Testis (tissue), 3 donors: ENCODE results near the gene DAB1. TPM values are rescaled to one million over a fixed set of nuclear protein-coding genes. Genes with fewer than 3 reads are reported as not detected.

ENCODE experiments used
- DNase-seq: peaks from one replicate; pipeline ENCODE4 v3.0.0-alpha.2; 2019
- H3K27ac ChIP-seq, 2 donors: fragments of 200-600 bp; sonication (generic); one replicate each; pipeline ENCODE4 v1.5.1; 2019
- H3K27me3 ChIP-seq: fragments of 200-600 bp; sonication (generic); one replicate; pipeline ENCODE4 v1.5.1; 2019
- H3K36me3 ChIP-seq: fragments of 200-600 bp; sonication (generic); one replicate; pipeline ENCODE4 v1.5.1; 2017; ENCODE audit warnings: low read depth; ENCODE audit errors: missing control alignments
- H3K4me1 ChIP-seq: fragments of 200-600 bp; sonication (generic); one replicate; pipeline ENCODE4 v1.5.1; 2019
- H3K4me3 ChIP-seq, 2 donors: fragments of 200-600 bp; sonication (generic); one replicate each; pipeline ENCODE4 v1.5.1; 2017 to 2019
- H3K9me3 ChIP-seq: fragments of 200-600 bp; sonication (generic); one replicate; pipeline ENCODE4 v1.5.1; 2017
- CTCF ChIP-seq, 3 experiments: fragments of 450-650 bp in 2 of 3; fragments of 200-600 bp in 1 of 3; sonication (generic) in 1 of 3; IDR thresholded peaks; one replicate each; pipeline ENCODE4 v1.5.1; 2016 to 2019; ENCODE audit warnings: antibody characterized with exemption in 3 of 3, mild to moderate bottlenecking in 2 of 3, moderate library complexity in 1 of 3
- POLR2A ChIP-seq: fragments of 450-650 bp; IDR thresholded peaks from one replicate; pipeline ENCODE4 v1.6.1; 2017; ENCODE audit warnings: antibody characterized with exemption, mild to moderate bottlenecking, moderate library complexity
- WGBS, 2 donors: methylation state at CpG; one replicate each; pipeline ENCODE4 v1.1.5; 2018; 5-methylcytosine and 5-hydroxymethylcytosine counted together
- intact Hi-C: fragments of 100-400 bp; cut with DNase I; formaldehyde crosslinking; loops from one replicate; pipeline ENCODE4 v1.15.1; 2023; ENCODE audit warnings: low total_unique reads
- polyA plus RNA-seq: library from polyadenylated mRNA; stranded (reverse); fragments of 350-450 nt; fragmentation: Illumina TruSeq; extraction: RNeasy Lipid Tissue Mini Kit (QIAGEN cat#74804); gene quantifications from one replicate; pipeline ENCODE4 v1.2.3, GENCODE V29; 2014; ENCODE audit warnings: low read depth, low replicate concordance; ENCODE audit not compliant: insufficient read depth
- total RNA-seq, 2 donors: library from RNA; depleted of rRNA; stranded (reverse); fragments of >200 nt; gene quantifications; one replicate each; pipeline ENCODE4 v1.2.3, GENCODE V29; 2016

Gene DAB1
- total and polyA plus RNA-seq, 3 donors from 2014 or later = 0.79 to 1.7 (median 1.2) TPM

DNA sequence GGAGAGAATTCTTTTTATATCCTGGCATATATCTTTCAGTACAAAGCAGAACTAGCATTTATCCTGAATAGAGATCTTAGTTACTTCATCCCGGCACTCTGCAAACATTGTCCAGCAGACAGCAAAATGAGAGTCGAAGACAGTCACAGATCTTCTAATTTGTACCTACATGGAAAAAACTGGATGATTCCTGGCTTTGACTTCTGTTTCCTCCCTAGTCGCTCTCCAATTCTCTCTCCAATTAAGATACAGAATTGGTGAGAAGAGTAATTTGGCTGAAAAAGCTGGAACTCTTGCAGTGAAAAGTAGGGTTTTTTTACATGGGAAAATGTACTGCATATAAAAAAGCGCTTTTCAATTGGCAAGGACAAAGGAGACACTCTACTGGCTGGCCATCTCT lies 307.0 kb downstream of the DAB1 start:
- Histone ChIP-seq H3K36me3 (no peaks in the 10 kb centered on the region), H3K27ac (no peak overlapping the region), H3K4me3 (no peak overlapping the region), H3K27me3 (no peaks in the 10 kb centered on the region), H3K9me3 (no peaks in the 10 kb centered on the region), H3K4me1 (no peaks in the 10 kb centered on the region)
- intact Hi-C loops = no loop called here
- DNase-seq = no peak
- 58% methylated on average over 4 of the region's 4 CpGs for WGBS, 2 donors
- TF ChIP-seq CTCF (IDR thresholded peaks at IDR 0.05) (no peak), POLR2A (no peak)

GRCh38 chr1:57115030-57115614 lies 308.7 kb downstream of the DAB1 start:
- intact Hi-C loops = no loop called here
- no peaks in the 10 kb centered on the region for H3K27me3 ChIP-seq
- TF ChIP-seq POLR2A = no peak
- no peak for TF ChIP-seq CTCF (IDR thresholded peaks at IDR 0.05)
- WGBS, 2 donors = 98 to 99% methylated on average over 4 of the region's 4 CpGs
- no peaks in the 10 kb centered on the region for H3K36me3 ChIP-seq
- DNase-seq = no peak
- no peaks in the 10 kb centered on the region for H3K4me1 ChIP-seq
- no peaks in the 10 kb centered on the region for H3K9me3 ChIP-seq
- H3K27ac ChIP-seq = no peak overlapping the region
- H3K4me3 ChIP-seq = no peak overlapping the region

- TF ChIP-seq CTCF (IDR thresholded peaks at IDR 0.05) = no peak
- TF ChIP-seq POLR2A = no peak
- H3K36me3 ChIP-seq = no peaks in the 10 kb centered on the region
- intact Hi-C loops = no loop called here
- no peak overlapping the region for H3K4me3 ChIP-seq
- no peaks in the 10 kb centered on the region for H3K27me3 ChIP-seq
- peaks cover 8% of the 10 kb centered on the region for H3K4me1 ChIP-seq
- no peak for DNase-seq
- H3K9me3 ChIP-seq = no peaks in the 10 kb centered on the region
- WGBS, 2 donors = 91 to 98% methylated on average over 2 of the region's 2 CpGs
- H3K27ac ChIP-seq = no peak overlapping the region
These were observed 311.7 kb downstream of the DAB1 start for GRCh38 chr1:57112148-57112547.

GRCh38 chr1:57111175-57111574 lies 312.7 kb downstream of the DAB1 start:
- H3K4me1 ChIP-seq = peaks cover 8% of the 10 kb centered on the region
- H3K9me3 ChIP-seq = no peaks in the 10 kb centered on the region
- intact Hi-C loops = no loop called here
- no peaks in the 10 kb centered on the region for H3K36me3 ChIP-seq
- TF ChIP-seq POLR2A (no peak), CTCF (IDR thresholded peaks at IDR 0.05) (no peak)
- no peaks in the 10 kb centered on the region for H3K27me3 ChIP-seq
- WGBS, 2 donors = 73 to 80% methylated on average over 2 of the region's 2 CpGs
- no peak overlapping the region for H3K4me3 ChIP-seq
- no peak overlapping the region for H3K27ac ChIP-seq
- DNase-seq = no peak

- intact Hi-C loops = no loop called here
- H3K4me3 ChIP-seq = no peak overlapping the region
- H3K36me3 ChIP-seq = no peaks in the 10 kb centered on the region
- WGBS, 2 donors = 76 to 78% methylated on average over 3 of the region's 3 CpGs
- H3K9me3 ChIP-seq = no peaks in the 10 kb centered on the region
- TF ChIP-seq CTCF (IDR thresholded peaks at IDR 0.05) (no peak), POLR2A (no peak)
- H3K27ac ChIP-seq = no peak overlapping the region
- no peaks in the 10 kb centered on the region for H3K27me3 ChIP-seq
- DNase-seq = no peak
- peaks cover 8% of the 10 kb centered on the region for H3K4me1 ChIP-seq
These were observed 314.0 kb downstream of the DAB1 start for GRCh38 chr1:57109883-57110282.
